GM23338 (cell line): Measurements from ENCODE around the gene SLC35A1.

Experiments
- CREB1 ChIP-seq: fragments of 250-450 bp; sonication (Bioruptor Pico); IDR thresholded peaks from 2 replicates; pipeline ENCODE4 v1.5.0; 2020; ENCODE audit warnings: low read depth, mild to moderate bottlenecking, moderate library complexity
- EZH2 ChIP-seq: fragments of 200-600 bp; sonication (generic); IDR thresholded peaks from one replicate; pipeline ENCODE4 v1.8.0; 2017; ENCODE audit warnings: antibody characterized with exemption, mild to moderate bottlenecking, low read depth; ENCODE audit not compliant: unreplicated experiment
- EZH2phosphoT487 ChIP-seq: fragments of 200-600 bp; sonication (generic); IDR thresholded peaks from one replicate; pipeline ENCODE4 v1.8.1; 2018; ENCODE audit warnings: antibody characterized with exemption; ENCODE audit not compliant: unreplicated experiment
- JUNB ChIP-seq: IDR thresholded peaks from one replicate; pipeline ENCODE4 v1.6.1; 2016; ENCODE audit warnings: antibody characterized with exemption; ENCODE audit not compliant: unreplicated experiment
- POLR2AphosphoS5 ChIP-seq: IDR thresholded peaks from 2 replicates; pipeline ENCODE4 v1.6.1; 2016; ENCODE audit warnings: antibody characterized with exemption, low read depth
- REST ChIP-seq: IDR thresholded peaks from one replicate; pipeline ENCODE4 v1.6.1; 2018; ENCODE audit warnings: antibody characterized with exemption; ENCODE audit not compliant: unreplicated experiment
- STAT1 ChIP-seq: IDR thresholded peaks from one replicate; pipeline ENCODE4 v1.6.1; 2016; ENCODE audit warnings: antibody characterized with exemption; ENCODE audit not compliant: unreplicated experiment
- ZNF114 ChIP-seq: fragments of 250-450 bp; sonication (Bioruptor Pico); IDR thresholded peaks from 2 replicates; pipeline ENCODE4 v1.5.0; 2020; ENCODE audit warnings: mild to moderate bottlenecking, moderate library complexity
- TF ChIP-seq, protein P1 (sequence below), 2 experiments: fragments of 200-600 bp in 1 of 2; sonication (generic) in 1 of 2; conservative IDR thresholded peaks; 2 replicates each; pipeline versions ENCODE4 v1.5.1 to v1.6.1; 2016 to 2017; ENCODE audit warnings: antibody characterized with exemption in 2 of 2, low read depth in 2 of 2, mild to moderate bottlenecking in 2 of 2, moderate library complexity in 1 of 2
- TF ChIP-seq, protein P2 (sequence below): IDR thresholded peaks from 2 replicates; pipeline ENCODE4 v1.6.1; 2016; ENCODE audit warnings: antibody characterized with exemption
- TF ChIP-seq, protein P3 (sequence below): fragments of 250-450 bp; sonication (Bioruptor Pico); IDR thresholded peaks from 2 replicates; pipeline ENCODE4 v1.5.0; 2020; ENCODE audit warnings: mild to moderate bottlenecking, moderate library complexity

DNA sequence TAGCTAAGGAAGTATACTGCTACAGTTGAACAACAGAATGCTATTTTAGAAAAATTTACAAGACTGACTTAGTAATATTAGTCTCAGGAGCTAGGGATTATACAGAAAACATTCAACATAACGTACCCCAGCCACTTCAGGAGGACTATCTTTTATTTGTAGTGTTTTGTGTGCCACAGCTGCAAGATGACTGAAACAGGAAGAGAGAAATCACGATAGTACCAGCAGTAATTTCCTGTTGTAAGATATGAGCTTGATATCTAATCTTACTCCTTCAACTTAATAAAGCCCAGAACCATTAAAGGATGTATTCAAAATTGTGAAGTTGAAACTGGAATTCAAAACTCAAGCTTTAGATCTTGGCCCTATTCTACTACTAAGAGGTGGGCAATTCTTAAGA, 42.1 kb downstream of the SLC35A1 start:
- TF ChIP-seq, protein P1, sequence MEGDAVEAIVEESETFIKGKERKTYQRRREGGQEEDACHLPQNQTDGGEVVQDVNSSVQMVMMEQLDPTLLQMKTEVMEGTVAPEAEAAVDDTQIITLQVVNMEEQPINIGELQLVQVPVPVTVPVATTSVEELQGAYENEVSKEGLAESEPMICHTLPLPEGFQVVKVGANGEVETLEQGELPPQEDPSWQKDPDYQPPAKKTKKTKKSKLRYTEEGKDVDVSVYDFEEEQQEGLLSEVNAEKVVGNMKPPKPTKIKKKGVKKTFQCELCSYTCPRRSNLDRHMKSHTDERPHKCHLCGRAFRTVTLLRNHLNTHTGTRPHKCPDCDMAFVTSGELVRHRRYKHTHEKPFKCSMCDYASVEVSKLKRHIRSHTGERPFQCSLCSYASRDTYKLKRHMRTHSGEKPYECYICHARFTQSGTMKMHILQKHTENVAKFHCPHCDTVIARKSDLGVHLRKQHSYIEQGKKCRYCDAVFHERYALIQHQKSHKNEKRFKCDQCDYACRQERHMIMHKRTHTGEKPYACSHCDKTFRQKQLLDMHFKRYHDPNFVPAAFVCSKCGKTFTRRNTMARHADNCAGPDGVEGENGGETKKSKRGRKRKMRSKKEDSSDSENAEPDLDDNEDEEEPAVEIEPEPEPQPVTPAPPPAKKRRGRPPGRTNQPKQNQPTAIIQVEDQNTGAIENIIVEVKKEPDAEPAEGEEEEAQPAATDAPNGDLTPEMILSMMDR (conservative IDR thresholded peaks at IDR 0.05; ENCODE audit: low read depth in 2 of 2): no peak
- TF ChIP-seq POLR2AphosphoS5 (no peak), JUNB (no peak), EZH2phosphoT487 (no peak), EZH2 (no peak), CREB1 (CRISPR knock-in tag) (no peak), REST (no peak), ZNF114 (no peak), STAT1 (no peak)
- TF ChIP-seq, protein P2, sequence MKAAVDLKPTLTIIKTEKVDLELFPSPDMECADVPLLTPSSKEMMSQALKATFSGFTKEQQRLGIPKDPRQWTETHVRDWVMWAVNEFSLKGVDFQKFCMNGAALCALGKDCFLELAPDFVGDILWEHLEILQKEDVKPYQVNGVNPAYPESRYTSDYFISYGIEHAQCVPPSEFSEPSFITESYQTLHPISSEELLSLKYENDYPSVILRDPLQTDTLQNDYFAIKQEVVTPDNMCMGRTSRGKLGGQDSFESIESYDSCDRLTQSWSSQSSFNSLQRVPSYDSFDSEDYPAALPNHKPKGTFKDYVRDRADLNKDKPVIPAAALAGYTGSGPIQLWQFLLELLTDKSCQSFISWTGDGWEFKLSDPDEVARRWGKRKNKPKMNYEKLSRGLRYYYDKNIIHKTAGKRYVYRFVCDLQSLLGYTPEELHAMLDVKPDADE: no peak
- TF ChIP-seq, protein P3, sequence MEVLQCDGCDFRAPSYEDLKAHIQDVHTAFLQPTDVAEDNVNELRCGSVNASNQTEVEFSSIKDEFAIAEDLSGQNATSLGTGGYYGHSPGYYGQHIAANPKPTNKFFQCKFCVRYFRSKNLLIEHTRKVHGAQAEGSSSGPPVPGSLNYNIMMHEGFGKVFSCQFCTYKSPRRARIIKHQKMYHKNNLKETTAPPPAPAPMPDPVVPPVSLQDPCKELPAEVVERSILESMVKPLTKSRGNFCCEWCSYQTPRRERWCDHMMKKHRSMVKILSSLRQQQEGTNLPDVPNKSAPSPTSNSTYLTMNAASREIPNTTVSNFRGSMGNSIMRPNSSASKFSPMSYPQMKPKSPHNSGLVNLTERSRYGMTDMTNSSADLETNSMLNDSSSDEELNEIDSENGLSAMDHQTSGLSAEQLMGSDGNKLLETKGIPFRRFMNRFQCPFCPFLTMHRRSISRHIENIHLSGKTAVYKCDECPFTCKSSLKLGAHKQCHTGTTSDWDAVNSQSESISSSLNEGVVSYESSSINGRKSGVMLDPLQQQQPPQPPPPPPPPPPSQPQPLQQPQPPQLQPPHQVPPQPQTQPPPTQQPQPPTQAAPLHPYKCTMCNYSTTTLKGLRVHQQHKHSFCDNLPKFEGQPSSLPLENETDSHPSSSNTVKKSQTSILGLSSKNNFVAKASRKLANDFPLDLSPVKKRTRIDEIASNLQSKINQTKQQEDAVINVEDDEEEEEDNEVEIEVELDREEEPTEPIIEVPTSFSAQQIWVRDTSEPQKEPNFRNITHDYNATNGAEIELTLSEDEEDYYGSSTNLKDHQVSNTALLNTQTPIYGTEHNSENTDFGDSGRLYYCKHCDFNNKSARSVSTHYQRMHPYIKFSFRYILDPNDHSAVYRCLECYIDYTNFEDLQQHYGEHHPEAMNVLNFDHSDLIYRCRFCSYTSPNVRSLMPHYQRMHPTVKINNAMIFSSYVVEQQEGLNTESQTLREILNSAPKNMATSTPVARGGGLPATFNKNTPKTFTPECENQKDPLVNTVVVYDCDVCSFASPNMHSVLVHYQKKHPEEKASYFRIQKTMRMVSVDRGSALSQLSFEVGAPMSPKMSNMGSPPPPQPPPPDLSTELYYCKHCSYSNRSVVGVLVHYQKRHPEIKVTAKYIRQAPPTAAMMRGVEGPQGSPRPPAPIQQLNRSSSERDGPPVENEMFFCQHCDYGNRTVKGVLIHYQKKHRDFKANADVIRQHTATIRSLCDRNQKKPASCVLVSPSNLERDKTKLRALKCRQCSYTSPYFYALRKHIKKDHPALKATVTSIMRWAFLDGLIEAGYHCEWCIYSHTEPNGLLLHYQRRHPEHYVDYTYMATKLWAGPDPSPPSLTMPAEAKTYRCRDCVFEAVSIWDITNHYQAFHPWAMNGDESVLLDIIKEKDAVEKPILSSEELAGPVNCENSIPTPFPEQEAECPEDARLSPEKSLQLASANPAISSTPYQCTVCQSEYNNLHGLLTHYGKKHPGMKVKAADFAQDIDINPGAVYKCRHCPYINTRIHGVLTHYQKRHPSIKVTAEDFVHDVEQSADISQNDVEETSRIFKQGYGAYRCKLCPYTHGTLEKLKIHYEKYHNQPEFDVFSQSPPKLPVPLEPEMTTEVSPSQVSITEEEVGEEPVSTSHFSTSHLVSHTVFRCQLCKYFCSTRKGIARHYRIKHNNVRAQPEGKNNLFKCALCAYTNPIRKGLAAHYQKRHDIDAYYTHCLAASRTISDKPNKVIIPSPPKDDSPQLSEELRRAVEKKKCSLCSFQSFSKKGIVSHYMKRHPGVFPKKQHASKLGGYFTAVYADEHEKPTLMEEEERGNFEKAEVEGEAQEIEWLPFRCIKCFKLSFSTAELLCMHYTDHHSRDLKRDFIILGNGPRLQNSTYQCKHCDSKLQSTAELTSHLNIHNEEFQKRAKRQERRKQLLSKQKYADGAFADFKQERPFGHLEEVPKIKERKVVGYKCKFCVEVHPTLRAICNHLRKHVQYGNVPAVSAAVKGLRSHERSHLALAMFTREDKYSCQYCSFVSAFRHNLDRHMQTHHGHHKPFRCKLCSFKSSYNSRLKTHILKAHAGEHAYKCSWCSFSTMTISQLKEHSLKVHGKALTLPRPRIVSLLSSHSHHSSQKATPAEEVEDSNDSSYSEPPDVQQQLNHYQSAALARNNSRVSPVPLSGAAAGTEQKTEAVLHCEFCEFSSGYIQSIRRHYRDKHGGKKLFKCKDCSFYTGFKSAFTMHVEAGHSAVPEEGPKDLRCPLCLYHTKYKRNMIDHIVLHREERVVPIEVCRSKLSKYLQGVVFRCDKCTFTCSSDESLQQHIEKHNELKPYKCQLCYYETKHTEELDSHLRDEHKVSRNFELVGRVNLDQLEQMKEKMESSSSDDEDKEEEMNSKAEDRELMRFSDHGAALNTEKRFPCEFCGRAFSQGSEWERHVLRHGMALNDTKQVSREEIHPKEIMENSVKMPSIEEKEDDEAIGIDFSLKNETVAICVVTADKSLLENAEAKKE (CRISPR knock-in tag): no peak
